ENCODE results near the gene RDH13.
"Not testable (repeated sequence)": the region's sequence is repeated elsewhere in the genome, so short reads cannot be mapped to it uniquely, and the experiment has no call there.

The RDH13 gene

GRCh38 chr19:55018633-55019032 is 44.3 kb downstream of the RDH13 start:
- DNase-seq (ENCODE audit: low read depth in 2 of 3, low spot score in 2 of 3) = no peak

- no peak for DNase-seq (ENCODE audit: low read depth in 2 of 3, low spot score in 2 of 3)
These were observed 44.7 kb downstream of the RDH13 start for GRCh38 chr19:55018216-55018615.

DNA sequence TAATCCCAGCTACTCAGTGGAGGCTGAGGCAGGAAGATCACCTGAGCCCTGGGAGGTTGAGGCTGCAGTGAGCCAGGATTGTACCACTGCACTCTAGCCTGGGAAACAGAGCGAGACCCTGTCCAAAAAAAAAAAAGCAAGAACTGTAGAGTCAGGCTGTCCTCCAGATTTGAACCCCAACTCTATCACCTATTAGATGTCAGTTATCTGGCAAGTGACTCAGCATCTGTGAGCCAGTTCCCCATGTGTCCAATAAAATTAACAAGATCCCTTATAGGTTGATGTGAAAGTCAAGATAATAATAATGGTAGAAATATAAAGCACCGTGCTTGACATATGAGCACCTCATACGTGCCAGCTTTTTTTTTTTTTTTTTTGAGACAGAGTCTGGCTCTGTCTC is 46.9 kb downstream of the RDH13 start:
- DNase-seq (ENCODE audit: low read depth in 2 of 3, low spot score in 2 of 3) = no peak

DNA sequence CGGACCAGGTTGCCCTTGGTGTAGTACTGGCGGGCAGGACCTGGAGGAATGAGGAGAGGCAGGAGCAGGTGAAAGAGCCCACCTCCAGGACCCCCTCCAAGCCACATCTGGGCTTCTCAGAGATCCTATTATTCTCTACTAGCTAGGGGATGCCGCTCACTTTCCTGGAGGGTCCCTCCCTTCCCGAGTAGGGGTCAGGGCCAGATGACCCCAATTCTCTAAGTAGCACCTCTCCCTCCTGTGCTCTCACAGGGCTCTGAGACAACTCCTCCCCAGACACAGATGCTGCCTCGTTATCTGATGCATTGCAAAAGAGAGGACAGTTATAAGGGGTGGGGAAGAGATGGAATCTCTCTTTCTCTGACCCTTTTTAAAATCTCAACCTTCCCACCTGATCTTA is 47.8 kb downstream of the RDH13 start:
- DNase-seq (ENCODE audit: low read depth in 2 of 3, low spot score in 2 of 3) = no peak

GRCh38 chr19:55014714-55015113 is 48.2 kb downstream of the RDH13 start:
- no peak for DNase-seq (ENCODE audit: low read depth in 2 of 3, low spot score in 2 of 3)

GRCh38 chr19:55013596-55013995 is 49.4 kb downstream of the RDH13 start:
- no peak for DNase-seq (ENCODE audit: low read depth in 2 of 3, low spot score in 2 of 3)

DNA sequence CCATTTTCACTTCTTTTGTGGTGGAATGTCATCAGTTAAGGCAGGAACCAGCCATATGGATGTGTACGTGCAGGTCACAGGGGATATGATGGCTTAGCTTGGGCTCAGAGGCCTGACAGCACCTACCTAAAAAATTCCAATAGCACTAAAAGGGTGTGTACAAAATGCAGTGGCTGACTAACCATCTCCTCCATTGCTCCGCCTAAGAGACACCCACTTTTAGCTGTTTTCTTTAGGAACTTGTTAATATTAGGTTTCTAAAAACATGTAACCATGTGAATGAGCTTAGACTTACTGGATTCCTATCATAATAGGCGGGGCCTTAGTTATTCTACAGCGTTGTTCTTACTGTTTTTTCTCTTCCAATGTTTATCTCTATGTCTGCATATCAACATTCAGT is 50.6 kb downstream of the RDH13 start:
- no peak for DNase-seq (ENCODE audit: low read depth in 2 of 3, low spot score in 2 of 3)

DNA sequence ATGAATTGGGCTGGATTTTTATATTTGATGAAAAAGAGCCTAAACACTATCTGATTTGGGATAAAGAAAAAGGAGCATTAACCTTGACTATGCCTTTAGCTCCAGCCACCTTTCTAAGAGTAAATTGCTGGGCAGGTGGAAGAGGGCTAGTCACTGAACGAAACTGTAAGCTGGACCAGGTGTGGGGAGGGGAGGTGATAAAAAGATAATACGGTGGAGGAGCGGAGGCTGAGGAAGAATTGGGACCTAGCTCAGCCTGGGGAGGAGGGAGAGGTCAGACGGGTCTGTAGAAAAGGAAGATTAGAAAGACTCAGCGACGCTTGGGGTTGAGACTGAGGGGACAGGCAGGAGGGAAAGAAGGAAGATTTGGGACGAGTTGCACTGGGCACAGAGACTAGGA is 52.4 kb downstream of the RDH13 start:
- not testable (repeated sequence) for DNase-seq (ENCODE audit: low read depth in 2 of 3, low spot score in 2 of 3)

GRCh38 chr19:55008781-55009180 is 54.2 kb downstream of the RDH13 start:
- DNase-seq (ENCODE audit: low read depth in 2 of 3, low spot score in 2 of 3) = not testable (repeated sequence)

- not testable (repeated sequence) for DNase-seq (ENCODE audit: low read depth in 2 of 3, low spot score in 2 of 3)
These were observed 54.8 kb downstream of the RDH13 start for GRCh38 chr19:55008189-55008588.

DNA sequence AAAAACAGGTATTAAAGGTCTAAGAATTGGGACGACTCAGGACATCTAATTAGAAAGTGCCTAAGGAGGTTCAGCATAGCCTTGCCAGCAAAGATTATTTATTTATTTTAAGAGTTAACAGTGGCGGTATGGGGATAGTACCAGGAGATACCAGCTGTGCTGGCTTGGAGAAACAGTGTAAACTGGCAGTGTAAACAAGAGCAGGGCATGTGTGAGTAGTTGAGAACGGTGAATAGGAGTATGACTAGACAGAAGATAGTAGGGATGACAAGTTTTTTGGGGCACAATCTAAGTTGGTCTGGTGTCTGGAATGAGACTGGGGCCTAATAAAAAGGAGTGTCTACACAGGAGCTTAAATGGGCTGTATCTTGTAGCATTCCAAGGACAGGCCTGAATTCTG is 55.4 kb downstream of the RDH13 start:
- DNase-seq (ENCODE audit: low read depth in 2 of 3, low spot score in 2 of 3) = not testable (repeated sequence)

- not testable (repeated sequence) for DNase-seq (ENCODE audit: low read depth in 2 of 3, low spot score in 2 of 3)
These were observed 56.2 kb downstream of the RDH13 start for GRCh38 chr19:55006795-55007194.

DNA sequence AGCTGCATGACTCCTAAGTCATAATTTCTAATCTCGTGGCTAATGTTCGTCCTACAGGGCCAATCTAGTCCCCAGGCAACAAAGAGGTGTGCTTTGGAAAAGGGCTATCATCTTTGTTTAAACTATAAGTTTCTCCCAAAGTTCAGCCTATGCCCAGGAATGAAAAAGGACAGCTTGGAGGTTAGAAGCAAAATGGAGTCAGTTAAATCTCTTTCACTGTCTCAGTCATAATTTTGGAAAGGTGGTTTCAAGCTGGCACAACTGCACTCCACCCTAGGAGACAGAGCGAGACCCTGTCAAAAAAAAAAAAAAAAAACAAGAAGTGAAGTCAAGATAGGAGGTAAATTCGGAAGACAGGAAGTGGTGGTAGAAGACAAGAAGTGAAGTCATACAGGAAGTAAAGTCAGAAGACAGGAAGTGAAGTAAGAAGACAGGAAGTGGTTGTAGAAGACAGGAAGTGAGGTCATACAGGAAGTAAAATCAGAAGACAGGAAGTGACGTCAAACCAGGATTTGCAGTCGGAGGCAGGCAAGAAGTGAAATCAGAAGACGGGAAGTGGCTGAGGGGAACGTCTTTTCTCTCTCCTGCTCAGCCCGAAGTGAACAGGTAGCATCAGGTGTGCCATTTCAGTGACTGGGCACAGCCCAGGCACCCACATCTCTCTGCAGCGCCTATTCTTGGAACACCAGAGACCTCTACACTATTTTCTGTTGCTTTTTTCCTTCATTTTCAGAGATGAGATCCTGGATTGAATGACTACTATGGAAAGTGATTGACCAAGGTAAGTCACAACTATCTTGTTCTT is 57.1 kb downstream of the RDH13 start:
- DNase-seq (ENCODE audit: low read depth in 2 of 3, low spot score in 2 of 3) = peak; percentile 12 to 17 (median 14)

- DNase-seq (ENCODE audit: low read depth in 2 of 3, low spot score in 2 of 3) = no peak
These were observed 62.2 kb downstream of the RDH13 start for GRCh38 chr19:55000761-55001160.

- DNase-seq (ENCODE audit: low read depth in 2 of 3, low spot score in 2 of 3) = not testable (repeated sequence)
These were observed 64.2 kb downstream of the RDH13 start for GRCh38 chr19:54998751-54999239.

GRCh38 chr19:54995561-54995960 is 67.4 kb downstream of the RDH13 start:
- DNase-seq (ENCODE audit: low read depth in 2 of 3, low spot score in 2 of 3) = no peak
